A549 (cell line): ENCODE measurements around the gene F2RL3. TPM values are rescaled to one million over a fixed set of nuclear protein-coding genes. Genes with fewer than 3 reads are reported as not detected.

Experiments used
- ATAC-seq, 2 experiments: fragments of 200-7000 bp in 1 of 2; fragments of >200 bp in 1 of 2; cut with Nextera tagmentation in 1 of 2; cut with Tn5 transposase in 1 of 2; 3 replicates each; pipeline versions ENCODE4 v1.8.0 to v1.9.1; 2018 to 2020; ENCODE audit warnings: mild to moderate bottlenecking in 1 of 2, moderate library complexity in 1 of 2
- CTCF ChIA-PET: fragments of 300-600 bp; sonication (Branson Sonifier 250); formaldehyde crosslinking; extraction: SDS; loops from one replicate; lab custom pipeline; 2021; ENCODE audit warnings: antibody characterized with exemption, inconsistent platforms; lab: Yijun Ruan, JAX
- POLR2A ChIA-PET: fragments of 350-600 bp; formaldehyde crosslinking; extraction: SDS; loops from one replicate; lab custom pipeline; 2021; ENCODE audit warnings: antibody characterized with exemption, inconsistent platforms; lab: Yijun Ruan, JAX
- DNase-seq, 2 experiments: peaks; one replicate each; pipeline versions ENCODE4 v3.0.0 to v3.0.0-alpha.2; 2011 to 2016; ENCODE audit warnings: low read depth in 1 of 2, low spot score in 1 of 2
- FAIRE-seq: peaks from 2 replicates; lab custom pipeline; 2011; peaks lifted over from hg19 to GRCh38; lab: Jason Lieb, UNC
- H3K27ac ChIP-seq, 2 experiments: fragments of >200 bp; sonication (Bioruptor Twin); formaldehyde crosslinking; 3 replicates each; pipeline ENCODE4 v1.5.1; 2016 to 2017
- H3K4me1 ChIP-seq: fragments of >200 bp; sonication (Bioruptor Twin); formaldehyde crosslinking; 3 replicates; pipeline ENCODE4 v1.6.1; 2016
- H3K4me2 ChIP-seq: fragments of >200 bp; sonication (Bioruptor Twin); formaldehyde crosslinking; 3 replicates; pipeline ENCODE4 v1.6.1; 2016
- H3K4me3 ChIP-seq: fragments of >200 bp; sonication (Bioruptor Twin); formaldehyde crosslinking; 3 replicates; pipeline ENCODE4 v1.5.1; 2016
- H3K9me3 ChIP-seq: fragments of >200 bp; sonication (Bioruptor Twin); formaldehyde crosslinking; 3 replicates; pipeline ENCODE4 v1.6.1; 2016
- BHLHE40 ChIP-seq: IDR thresholded peaks from 2 replicates; pipeline ENCODE4 v1.6.1; 2012; ENCODE audit warnings: low read depth, low read length, inconsistent platforms
- CHD4 ChIP-seq: fragments of 200-600 bp; sonication (generic); IDR thresholded peaks from 2 replicates; pipeline ENCODE4 v1.6.1; 2016; ENCODE audit warnings: antibody characterized with exemption, mild to moderate bottlenecking, borderline replicate concordance
- ESRRA ChIP-seq: fragments of 150-350 bp; IDR thresholded peaks from 2 replicates; pipeline ENCODE4 v1.6.1; 2014; ENCODE audit warnings: mild to moderate bottlenecking, low read length, borderline replicate concordance
- FOXS1 ChIP-seq: fragments of 250-450 bp; sonication (Bioruptor Pico); IDR thresholded peaks from 2 replicates; pipeline ENCODE4 v1.5.0; 2020; ENCODE audit warnings: mild to moderate bottlenecking, moderate library complexity
- GATA3 ChIP-seq: IDR thresholded peaks from 2 replicates; pipeline ENCODE4 v1.6.1; 2012; ENCODE audit warnings: borderline replicate concordance
- HDAC2 ChIP-seq: fragments of 200-600 bp; sonication (generic); IDR thresholded peaks from 2 replicates; pipeline ENCODE4 v1.6.1; 2016
- HOXA7 ChIP-seq: fragments of 250-450 bp; sonication (Bioruptor Pico); IDR thresholded peaks from 2 replicates; pipeline ENCODE4 v1.5.0; 2020; ENCODE audit warnings: mild to moderate bottlenecking, moderate library complexity
- HOXB5 ChIP-seq: fragments of 250-450 bp; sonication (Bioruptor Pico); IDR thresholded peaks from 2 replicates; pipeline ENCODE4 v1.5.0; 2020; ENCODE audit warnings: mild to moderate bottlenecking, moderate library complexity
- JUNB ChIP-seq: fragments of >200 bp; sonication (Bioruptor Twin); formaldehyde crosslinking; IDR thresholded peaks from 2 replicates; pipeline ENCODE4 v1.6.1; 2016
- NPAS2 ChIP-seq: fragments of 250-450 bp; sonication (Bioruptor Pico); IDR thresholded peaks from 2 replicates; pipeline ENCODE4 v1.8.0; 2022; ENCODE audit warnings: mild to moderate bottlenecking, moderate library complexity, borderline replicate concordance
- PBX3 ChIP-seq: IDR thresholded peaks from 2 replicates; pipeline ENCODE4 v1.6.1; 2012
- TP53 ChIP-seq: fragments of 250-450 bp; sonication (Bioruptor Pico); IDR thresholded peaks from 2 replicates; pipeline ENCODE4 v1.5.0; 2021; ENCODE audit warnings: mild to moderate bottlenecking, moderate library complexity
- USF2 ChIP-seq: fragments of 450-650 bp; IDR thresholded peaks from 2 replicates; pipeline ENCODE4 v1.6.1; 2014; ENCODE audit warnings: antibody characterized with exemption
- ZC3H11A ChIP-seq: fragments of 450-650 bp; IDR thresholded peaks from 2 replicates; pipeline ENCODE4 v1.6.1; 2014; ENCODE audit warnings: antibody characterized with exemption, mild to moderate bottlenecking
- WGBS: methylation state at CpG from one replicate; pipeline ENCODE4 v1.1.6; 2017; ENCODE audit errors: missing lambda C conversion rate; 5-methylcytosine and 5-hydroxymethylcytosine counted together
- polyA plus RNA-seq, 4 experiments: library from polyadenylated mRNA; depleted of rRNA in 3 of 4; stranded (reverse); fragments of >200 nt; fragmentation: RNase III in 1 of 4; extraction: RNeasy Plus Mini Kit Qiagen cat#74134 plus additional on column Dnase treatment in 1 of 4; gene quantifications; 2 replicates in 3 of 4; 3 replicates in 1 of 4; pipeline ENCODE4 v1.2.3, GENCODE V29; 2011 to 2017
- TF ChIP-seq, protein P1 (sequence below): fragments of 200-600 bp; sonication (generic); IDR thresholded peaks from 2 replicates; pipeline ENCODE4 v1.6.1; 2016; ENCODE audit warnings: antibody characterized with exemption, mild to moderate bottlenecking, moderate library complexity
- TF ChIP-seq, protein P2 (sequence below): fragments of >200 bp; sonication (Bioruptor Twin); formaldehyde crosslinking; IDR thresholded peaks from 3 replicates; pipeline ENCODE4 v1.5.1; 2016

Gene F2RL3
- polyA plus RNA-seq, 2 of the 4 experiments (the other 2 are of a cell fraction) = not detected

GRCh38 chr19:16877581-16877980 lies 11.2 kb upstream of the F2RL3 start:
- H3K4me1 ChIP-seq = no peaks in the 10 kb centered on the region
- H3K4me2 ChIP-seq = no peak overlapping the region
- H3K9me3 ChIP-seq = peaks cover 21% of the 10 kb centered on the region
- POLR2A ChIA-PET = no interaction called here
- DNase-seq (no peak), FAIRE-seq (no peak)
- CTCF ChIA-PET = no interaction called here
- H3K4me3 ChIP-seq = no peak overlapping the region
- TF ChIP-seq CHD4 (no peak), NPAS2 (CRISPR knock-in tag) (no peak), JUNB (no peak), PBX3 (no peak), USF2 (no peak), HDAC2 (no peak), TP53 (CRISPR knock-in tag) (no peak), BHLHE40 (no peak), ESRRA (no peak), FOXS1 (CRISPR knock-in tag) (no peak)
- TF ChIP-seq, protein P1, sequence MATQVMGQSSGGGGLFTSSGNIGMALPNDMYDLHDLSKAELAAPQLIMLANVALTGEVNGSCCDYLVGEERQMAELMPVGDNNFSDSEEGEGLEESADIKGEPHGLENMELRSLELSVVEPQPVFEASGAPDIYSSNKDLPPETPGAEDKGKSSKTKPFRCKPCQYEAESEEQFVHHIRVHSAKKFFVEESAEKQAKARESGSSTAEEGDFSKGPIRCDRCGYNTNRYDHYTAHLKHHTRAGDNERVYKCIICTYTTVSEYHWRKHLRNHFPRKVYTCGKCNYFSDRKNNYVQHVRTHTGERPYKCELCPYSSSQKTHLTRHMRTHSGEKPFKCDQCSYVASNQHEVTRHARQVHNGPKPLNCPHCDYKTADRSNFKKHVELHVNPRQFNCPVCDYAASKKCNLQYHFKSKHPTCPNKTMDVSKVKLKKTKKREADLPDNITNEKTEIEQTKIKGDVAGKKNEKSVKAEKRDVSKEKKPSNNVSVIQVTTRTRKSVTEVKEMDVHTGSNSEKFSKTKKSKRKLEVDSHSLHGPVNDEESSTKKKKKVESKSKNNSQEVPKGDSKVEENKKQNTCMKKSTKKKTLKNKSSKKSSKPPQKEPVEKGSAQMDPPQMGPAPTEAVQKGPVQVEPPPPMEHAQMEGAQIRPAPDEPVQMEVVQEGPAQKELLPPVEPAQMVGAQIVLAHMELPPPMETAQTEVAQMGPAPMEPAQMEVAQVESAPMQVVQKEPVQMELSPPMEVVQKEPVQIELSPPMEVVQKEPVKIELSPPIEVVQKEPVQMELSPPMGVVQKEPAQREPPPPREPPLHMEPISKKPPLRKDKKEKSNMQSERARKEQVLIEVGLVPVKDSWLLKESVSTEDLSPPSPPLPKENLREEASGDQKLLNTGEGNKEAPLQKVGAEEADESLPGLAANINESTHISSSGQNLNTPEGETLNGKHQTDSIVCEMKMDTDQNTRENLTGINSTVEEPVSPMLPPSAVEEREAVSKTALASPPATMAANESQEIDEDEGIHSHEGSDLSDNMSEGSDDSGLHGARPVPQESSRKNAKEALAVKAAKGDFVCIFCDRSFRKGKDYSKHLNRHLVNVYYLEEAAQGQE = no peak
- TF ChIP-seq, protein P2, sequence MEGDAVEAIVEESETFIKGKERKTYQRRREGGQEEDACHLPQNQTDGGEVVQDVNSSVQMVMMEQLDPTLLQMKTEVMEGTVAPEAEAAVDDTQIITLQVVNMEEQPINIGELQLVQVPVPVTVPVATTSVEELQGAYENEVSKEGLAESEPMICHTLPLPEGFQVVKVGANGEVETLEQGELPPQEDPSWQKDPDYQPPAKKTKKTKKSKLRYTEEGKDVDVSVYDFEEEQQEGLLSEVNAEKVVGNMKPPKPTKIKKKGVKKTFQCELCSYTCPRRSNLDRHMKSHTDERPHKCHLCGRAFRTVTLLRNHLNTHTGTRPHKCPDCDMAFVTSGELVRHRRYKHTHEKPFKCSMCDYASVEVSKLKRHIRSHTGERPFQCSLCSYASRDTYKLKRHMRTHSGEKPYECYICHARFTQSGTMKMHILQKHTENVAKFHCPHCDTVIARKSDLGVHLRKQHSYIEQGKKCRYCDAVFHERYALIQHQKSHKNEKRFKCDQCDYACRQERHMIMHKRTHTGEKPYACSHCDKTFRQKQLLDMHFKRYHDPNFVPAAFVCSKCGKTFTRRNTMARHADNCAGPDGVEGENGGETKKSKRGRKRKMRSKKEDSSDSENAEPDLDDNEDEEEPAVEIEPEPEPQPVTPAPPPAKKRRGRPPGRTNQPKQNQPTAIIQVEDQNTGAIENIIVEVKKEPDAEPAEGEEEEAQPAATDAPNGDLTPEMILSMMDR = no peak
- TF ChIP-seq, all 56 proteins: peak for 0
- ATAC-seq = no peak
- no peak overlapping the region for H3K27ac ChIP-seq
- 80% methylated on average over 5 of the region's 11 CpGs for WGBS

GRCh38 chr19:16878181-16878965 lies 10.4 kb upstream of the F2RL3 start:
- ChIA-PET POLR2A (no interaction called here), CTCF (interaction anchor here (0.6 kb wide), 1 partner anchor 173 kb away, joined by 3 read pairs; no protein-coding TSS in a partner anchor)
- WGBS = 95% methylated on average over 22 of the region's 55 CpGs
- peaks cover 26% of the 10 kb centered on the region for H3K9me3 ChIP-seq
- FAIRE-seq = no peak
- H3K4me3 ChIP-seq = no peak overlapping the region
- H3K4me1 ChIP-seq = no peaks in the 10 kb centered on the region
- H3K27ac ChIP-seq = no peak overlapping the region
- H3K4me2 ChIP-seq = no peak overlapping the region
- DNase-seq = no peak
- ATAC-seq = no peak
- no peak for TF ChIP-seq ZC3H11A
- TF ChIP-seq HOXA7 (CRISPR knock-in tag) = no peak
- no peak for TF ChIP-seq HOXB5
- no peak for TF ChIP-seq CHD4
- no peak for TF ChIP-seq GATA3
- no peak for TF ChIP-seq ESRRA
